CD14-positive monocyte (primary cell): ENCODE results near the gene NAA60. TPM values are rescaled to one million over a fixed set of nuclear protein-coding genes. Genes with fewer than 3 reads are reported as not detected.

Source experiments
- DNase-seq, 3 donors: peaks; one replicate each; pipeline ENCODE4 v3.0.0-alpha.2; 2011 to 2022
- H2AFZ ChIP-seq: 2 replicates; pipeline ENCODE4 v1.6.0; 2012; ENCODE audit warnings: mild to moderate bottlenecking, low read depth, low read length, inconsistent platforms; ENCODE audit not compliant: insufficient read depth, poor library complexity, severe bottlenecking
- H3K27ac ChIP-seq, 2 donors: 1 replicate in 1 of 2; 2 replicates in 1 of 2; pipeline ENCODE4 v1.5.1; 2012 to 2013; ENCODE audit warnings: low read length in 2 of 2, control low read depth in 1 of 2, inconsistent platforms in 1 of 2, low read depth in 1 of 2, mild to moderate bottlenecking in 1 of 2
- H3K27me3 ChIP-seq, 2 donors: one replicate each; pipeline versions ENCODE4 v1.6.0 to v1.6.1; 2011 to 2013; ENCODE audit warnings: low read length in 2 of 2; ENCODE audit not compliant: control insufficient read depth in 2 of 2, insufficient read depth in 2 of 2
- H3K36me3 ChIP-seq, 2 donors: replicated peaks in 1 of 2; 1 replicate in 1 of 2; 2 replicates in 1 of 2; pipeline versions ENCODE4 v1.5.1 to v1.6.1; 2012 to 2013; ENCODE audit warnings: low read length in 2 of 2, control low read depth in 1 of 2, inconsistent platforms in 1 of 2, mild to moderate bottlenecking in 1 of 2; ENCODE audit not compliant: insufficient read depth in 2 of 2, control insufficient read depth in 1 of 2
- H3K4me1 ChIP-seq, 2 donors: 1 replicate in 1 of 2; 2 replicates in 1 of 2; pipeline versions ENCODE4 v1.5.1 to v1.6.1; 2012 to 2013; ENCODE audit warnings: low read length in 2 of 2, control low read depth in 1 of 2, inconsistent platforms in 1 of 2, mild to moderate bottlenecking in 1 of 2, moderate library complexity in 1 of 2; ENCODE audit not compliant: insufficient read depth in 2 of 2, control insufficient read depth in 1 of 2
- H3K4me2 ChIP-seq: replicated peaks from 2 replicates; pipeline ENCODE3; 2012; ENCODE audit warnings: low read length, moderate library complexity, mild to moderate bottlenecking; ENCODE audit not compliant: poor library complexity, severe bottlenecking; ENCODE audit errors: extremely low read depth
- H3K4me3 ChIP-seq, 3 experiments: fragments of 200-600 bp in 1 of 3; sonication (generic) in 1 of 3; replicated peaks in 1 of 3; 1 replicate in 2 of 3; 2 replicates in 1 of 3; pipeline ENCODE4 v1.5.1; 2011 to 2013; ENCODE audit warnings: low read length in 3 of 3, mild to moderate bottlenecking in 3 of 3, control low read depth in 2 of 3, low read depth in 2 of 3, inconsistent platforms in 1 of 3, moderate library complexity in 1 of 3
- H3K79me2 ChIP-seq: 2 replicates; pipeline ENCODE4 v1.6.0; 2012; ENCODE audit warnings: mild to moderate bottlenecking, control low read depth, inconsistent platforms, low read length, moderate library complexity; ENCODE audit not compliant: insufficient read depth
- H3K9ac ChIP-seq: 2 replicates; pipeline ENCODE4 v1.6.0; 2017; ENCODE audit warnings: low read length, mild to moderate bottlenecking; ENCODE audit not compliant: insufficient read depth, poor library complexity, severe bottlenecking
- H3K9me3 ChIP-seq, 2 donors: replicated peaks in 1 of 2; 1 replicate in 1 of 2; 2 replicates in 1 of 2; pipeline versions ENCODE4 v1.5.1 to v1.6.1; 2012 to 2013; ENCODE audit warnings: low read length in 2 of 2, control low read depth in 1 of 2; ENCODE audit not compliant: control insufficient read depth in 1 of 2, insufficient read depth in 1 of 2
- H4K20me1 ChIP-seq: 2 replicates; pipeline ENCODE4 v1.6.0; 2012; ENCODE audit warnings: mild to moderate bottlenecking, low read length, control low read depth, moderate library complexity; ENCODE audit not compliant: insufficient read depth
- H3K27ac Mint-ChIP-seq, 7 donors: one replicate each; pipeline ENCODE4 v1.8.0; 2020; ENCODE audit warnings: mild to moderate bottlenecking in 7 of 7, mixed read lengths in 7 of 7, moderate library complexity in 6 of 7, inconsistent platforms in 2 of 7
- H3K27me3 Mint-ChIP-seq, 3 donors: one replicate each; pipeline ENCODE4 v1.8.0; 2021 to 2022; ENCODE audit warnings: low read depth in 3 of 3, mild to moderate bottlenecking in 3 of 3, mixed read lengths in 3 of 3, moderate library complexity in 3 of 3, inconsistent platforms in 1 of 3
- H3K36me3 Mint-ChIP-seq, 2 donors: one replicate each; pipeline ENCODE4 v1.8.0; 2020; ENCODE audit warnings: mixed read lengths in 2 of 2, inconsistent platforms in 1 of 2, mild to moderate bottlenecking in 1 of 2
- H3K4me1 Mint-ChIP-seq: one replicate; pipeline ENCODE4 v1.8.0; 2020; ENCODE audit warnings: mild to moderate bottlenecking, mixed read lengths
- H3K4me3 Mint-ChIP-seq, 2 donors: one replicate each; pipeline ENCODE4 v1.8.0; 2020; ENCODE audit warnings: mild to moderate bottlenecking in 2 of 2, mixed read lengths in 2 of 2, moderate library complexity in 1 of 2
- H3K9me3 Mint-ChIP-seq, 7 donors: one replicate each; pipeline ENCODE4 v1.8.0; 2020 to 2022; ENCODE audit warnings: mixed read lengths in 7 of 7, mild to moderate bottlenecking in 6 of 7, moderate library complexity in 6 of 7, inconsistent platforms in 2 of 7
- CTCF ChIP-seq: fragments of 200-600 bp; IDR thresholded peaks from one replicate; pipeline ENCODE4 v1.8.0; 2022; ENCODE audit warnings: antibody characterized with exemption, mild to moderate bottlenecking
- WGBS: methylation state at CpG from one replicate; pipeline ENCODE4 v1.1.5; 2013; ENCODE audit warnings: missing lambda C conversion rate; ENCODE audit not compliant: insufficient coverage; 5-methylcytosine and 5-hydroxymethylcytosine counted together
- intact Hi-C, 2 donors: fragments of 100-400 bp; cut with micrococcal nuclease; formaldehyde crosslinking; loops; one replicate each; pipeline versions ENCODE4 v1.15.0 to v1.15.1; 2023
- polyA plus RNA-seq, 3 donors: library from polyadenylated mRNA; depleted of rRNA in 1 of 3; unstranded in 2 of 3; stranded (reverse) in 1 of 3; fragments of 300-500 nt in 2 of 3; fragments of >200 nt in 1 of 3; fragmentation: Illumina TruSeq in 2 of 3; gene quantifications; 1 replicate in 2 of 3; 2 replicates in 1 of 3; pipeline ENCODE4 v1.2.3, GENCODE V29; 2012 to 2021

Gene NAA60
- polyA plus RNA-seq, 3 donors, result 19.5 to 48.8 (median 29.7) TPM

- Histone ChIP-seq H3K4me2 (no peak overlapping the region), H2AFZ (no peak overlapping the region), H3K9me3 (no peaks in the 10 kb centered on the region), H4K20me1 (peaks cover 100% of the 10 kb centered on the region), H3K27me3 (no peaks in the 10 kb centered on the region), H3K9ac (no peak overlapping the region), H3K79me2 (peaks cover 100% of the 10 kb centered on the region), H3K36me3 (peaks cover 23 to 52% of the 10 kb centered on the region in 2 donors), H3K27ac (no peak overlapping the region), H3K4me1 (peaks cover 0 to 3% of the 10 kb centered on the region in 2 donors), H3K4me3 (no peak overlapping the region)
- 84% methylated on average over 3 of the region's 4 CpGs for WGBS
- Mint-ChIP-seq H3K9me3 (peaks cover 0 to 1% (median 0%) of the 10 kb centered on the region in 7 donors), H3K27me3 (no peaks in the 10 kb centered on the region), H3K4me1 (peaks cover 23% of the 10 kb centered on the region), H3K4me3 (no peak overlapping the region), H3K27ac (peak overlapping the region in 2 of 7 donors; percentile 46 to 50), H3K36me3 (peaks cover 32 to 51% of the 10 kb centered on the region in 2 donors)
- intact Hi-C loops, result no loop called here
- DNase-seq, result peak in 2 of 3 donors; percentile 18 to 42
- no peak for TF ChIP-seq CTCF
These were observed 24.4 kb downstream of the NAA60 start for GRCh38 chr16:3467921-3468320.

GRCh38 chr16:3468501-3468900, 25.0 kb downstream of the NAA60 start:
- Histone ChIP-seq H3K36me3 (peaks cover 23 to 56% of the 10 kb centered on the region in 2 donors), H3K27ac (no peak overlapping the region), H3K9me3 (no peaks in the 10 kb centered on the region), H3K27me3 (no peaks in the 10 kb centered on the region), H3K9ac (no peak overlapping the region), H3K4me1 (peaks cover 0 to 3% of the 10 kb centered on the region in 2 donors), H3K4me3 (no peak overlapping the region), H2AFZ (no peak overlapping the region), H3K79me2 (peaks cover 100% of the 10 kb centered on the region), H3K4me2 (no peak overlapping the region), H4K20me1 (peaks cover 100% of the 10 kb centered on the region)
- Mint-ChIP-seq H3K9me3 (peaks cover 0 to 1% (median 0%) of the 10 kb centered on the region in 7 donors), H3K27ac (peak overlapping the region in 3 of 7 donors; percentile 45 to 63 (median 50)), H3K27me3 (no peaks in the 10 kb centered on the region), H3K4me3 (no peak overlapping the region), H3K36me3 (peaks cover 34 to 57% of the 10 kb centered on the region in 2 donors), H3K4me1 (peaks cover 20% of the 10 kb centered on the region)
- intact Hi-C loops, result no loop called here
- TF ChIP-seq CTCF, result no peak
- WGBS, result 94% methylated on average over 14 of the region's 15 CpGs
- no peak for DNase-seq
